ENCODE data around the gene GSTK1.

GRCh38 chr7:143318661-143319060 is 55.4 kb downstream of the GSTK1 start:
- TF ChIP-seq RXRA (IDR thresholded peaks at IDR 0.05) (peak; percentile 100), CTCF (IDR thresholded peaks at IDR 0.05; ENCODE audit: low read depth, low read length, missing input control) (peak; percentile 39), ATF3 (IDR thresholded peaks at IDR 0.05) (no peak), EGR1 (IDR thresholded peaks at IDR 0.05; ENCODE audit: low read depth in 2 of 2) (peak in 1 of 2 donors; percentile 84), JUND (IDR thresholded peaks at IDR 0.05) (peak; percentile 63 to 73), ZBTB33 (IDR thresholded peaks at IDR 0.05) (peak; percentile 85), GABPA (IDR thresholded peaks at IDR 0.05 in 1 of 2, conservative IDR thresholded peaks at IDR 0.05 in 1 of 2) (peak in 1 of 2 donors; percentile 46), RAD21 (IDR thresholded peaks at IDR 0.05) (peak; percentile 63 to 78), MAX (IDR thresholded peaks at IDR 0.05) (peak; percentile 99)
